Large intestine (tissue), 12 donors: ENCODE data around the gene TAF11L14. TPM values are rescaled to one million over a fixed set of nuclear protein-coding genes. Genes with fewer than 3 reads are reported as not detected.
"Not testable (repeated sequence)": the region's sequence is repeated elsewhere in the genome, so short reads cannot be mapped to it uniquely, and the experiment has no call there.

ENCODE experiments used
- DNase-seq, 2 donors: peaks; one replicate each; pipeline versions ENCODE4 v3.0.0 to v3.0.0-alpha.2; 2013
- H3K27ac ChIP-seq: one replicate; pipeline ENCODE4 v1.5.1; 2013; ENCODE audit warnings: low read length
- H3K27me3 ChIP-seq: 2 replicates; pipeline ENCODE4 v1.6.1; 2013; ENCODE audit warnings: low read length; ENCODE audit not compliant: control insufficient read depth, insufficient read depth
- H3K36me3 ChIP-seq: 2 replicates; pipeline ENCODE4 v1.6.1; 2013; ENCODE audit warnings: low read length; ENCODE audit not compliant: control insufficient read depth, insufficient read depth
- H3K4me1 ChIP-seq: one replicate; pipeline ENCODE4 v1.6.1; 2013; ENCODE audit warnings: low read length; ENCODE audit not compliant: control insufficient read depth, insufficient read depth
- H3K4me3 ChIP-seq: one replicate; pipeline ENCODE4 v1.5.1; 2013; ENCODE audit warnings: low read length
- H3K9me3 ChIP-seq: one replicate; pipeline ENCODE4 v1.6.1; 2013; ENCODE audit warnings: mild to moderate bottlenecking, low read depth, low read length, moderate library complexity; ENCODE audit not compliant: control insufficient read depth
- WGBS: methylation state at CpG from one replicate; pipeline ENCODE4 v1.1.5; 2013; ENCODE audit warnings: low lambda C conversion rate; ENCODE audit not compliant: insufficient coverage; 5-methylcytosine and 5-hydroxymethylcytosine counted together
- long read RNA-seq, 11 donors: transcript quantifications; one replicate each; lab custom pipeline, GENCODE V29; 2026
- polyA plus RNA-seq: library from polyadenylated mRNA; unstranded; fragments of 120-200 nt; gene quantifications from one replicate; pipeline ENCODE4 v1.2.1, GENCODE V29; 2013

TAF11L14 gene
- polyA plus RNA-seq: not detected
- long read RNA-seq, donor 1: 0 reads
- long read RNA-seq, donor 2: 0 reads
- long read RNA-seq, donor 3: 0 reads
- long read RNA-seq, donor 4: 0 reads
- long read RNA-seq, donor 5: 0 reads
- long read RNA-seq, donor 6: 0 reads
- long read RNA-seq, donor 7: 0 reads
- long read RNA-seq, donor 8: 0 reads
- long read RNA-seq, donor 9: 0 reads
- long read RNA-seq, donor 10: 0 reads
- long read RNA-seq, donor 11: 0 reads

DNA sequence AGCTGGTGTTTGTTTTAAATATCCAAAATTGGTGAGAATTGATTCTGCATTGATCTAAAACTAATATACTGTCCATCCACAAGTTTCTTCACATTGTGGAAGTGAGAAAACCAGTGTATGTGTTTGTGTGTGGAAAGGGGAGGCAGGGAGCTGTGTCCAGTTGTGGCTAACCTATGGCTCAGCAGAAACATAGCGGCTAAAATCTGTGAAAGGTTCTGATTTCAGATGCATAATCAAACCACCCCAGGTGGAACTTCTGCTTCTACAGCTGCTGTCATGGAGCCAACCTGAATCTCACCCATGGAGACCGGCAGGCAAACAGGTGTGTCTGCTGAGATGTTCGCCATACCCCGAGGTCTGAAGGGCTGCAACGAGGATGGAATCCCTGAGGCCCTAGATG, at the start of gene TAF11L14:
Gene TAF11L14 (plus strand): TSS at position 301 of the 400 bp plus-strand sequence.
- no peaks in the 10 kb centered on the region for H3K27me3 ChIP-seq
- H3K27ac ChIP-seq: no peak within 1 kb of the TSS
- WGBS: no CpG with 5 or more reads among the region's 5 CpGs
- H3K36me3 ChIP-seq: no peaks in the 10 kb centered on the region
- H3K4me1 ChIP-seq: no peaks in the 10 kb centered on the region
- no peak for DNase-seq
- no peak within 1 kb of the TSS for H3K4me3 ChIP-seq
- peaks cover 3% of the 10 kb centered on the region for H3K9me3 ChIP-seq

GRCh38 chr5:17585658-17586057, 48.6 kb upstream of the TAF11L14 start, which contains the start of gene TAF11L7:
TAF11L7 (minus strand) TSS chr5:17585758.
- WGBS: no CpG with 5 or more reads among the region's 16 CpGs
- not testable (repeated sequence) for H3K4me1 ChIP-seq, H3K27me3 ChIP-seq, H3K9me3 ChIP-seq, H3K36me3 ChIP-seq, H3K4me3 ChIP-seq, DNase-seq, H3K27ac ChIP-seq

GRCh38 chr5:17590860-17591259, 43.4 kb upstream of the TAF11L14 start, which contains the start of gene TAF11L8:
TAF11L8 (minus strand) TSS chr5:17590960.
- not testable (repeated sequence) for H3K27ac ChIP-seq, H3K4me3 ChIP-seq, H3K36me3 ChIP-seq, H3K27me3 ChIP-seq, DNase-seq, H3K9me3 ChIP-seq, H3K4me1 ChIP-seq
- no CpG with 5 or more reads among the region's 16 CpGs for WGBS

DNA sequence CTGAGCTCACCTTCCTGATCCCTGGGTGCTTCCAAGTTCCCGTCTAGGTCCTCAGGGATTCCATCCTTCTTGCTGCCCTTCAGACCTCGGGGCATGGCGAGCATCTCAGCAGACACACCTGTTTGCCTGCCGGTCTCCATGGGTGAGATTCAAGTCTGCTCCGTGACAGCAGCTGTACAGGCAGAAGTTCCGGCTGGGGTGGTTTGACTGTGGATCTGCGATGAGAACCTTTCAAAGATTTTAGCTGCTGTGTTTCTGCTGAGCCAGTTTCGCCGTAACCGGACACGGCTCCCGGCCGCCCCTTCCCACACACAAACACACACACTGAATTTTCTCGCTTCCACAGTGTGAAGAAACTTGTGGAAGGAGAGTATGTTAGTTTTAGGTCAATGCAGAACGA, 40.0 kb upstream of the TAF11L14 start, which contains the start of gene TAF11L9:
Gene TAF11L9 (minus strand): TSS at position 140 of the 400 bp plus-strand sequence.
- H3K27me3 ChIP-seq, H3K36me3 ChIP-seq, H3K27ac ChIP-seq, H3K4me3 ChIP-seq, DNase-seq, H3K4me1 ChIP-seq, H3K9me3 ChIP-seq: not testable (repeated sequence)
- WGBS: no CpG with 5 or more reads among the region's 15 CpGs

- H3K4me3 ChIP-seq, DNase-seq, H3K27ac ChIP-seq, H3K36me3 ChIP-seq, H3K4me1 ChIP-seq, H3K9me3 ChIP-seq, H3K27me3 ChIP-seq: not testable (repeated sequence)
- WGBS: no CpG with 5 or more reads among the region's 15 CpGs
Observed at GRCh38 chr5:17597728-17598127, 36.5 kb upstream of the TAF11L14 start, which contains the start of gene TAF11L10. TAF11L10 (minus strand) TSS chr5:17597828.

DNA sequence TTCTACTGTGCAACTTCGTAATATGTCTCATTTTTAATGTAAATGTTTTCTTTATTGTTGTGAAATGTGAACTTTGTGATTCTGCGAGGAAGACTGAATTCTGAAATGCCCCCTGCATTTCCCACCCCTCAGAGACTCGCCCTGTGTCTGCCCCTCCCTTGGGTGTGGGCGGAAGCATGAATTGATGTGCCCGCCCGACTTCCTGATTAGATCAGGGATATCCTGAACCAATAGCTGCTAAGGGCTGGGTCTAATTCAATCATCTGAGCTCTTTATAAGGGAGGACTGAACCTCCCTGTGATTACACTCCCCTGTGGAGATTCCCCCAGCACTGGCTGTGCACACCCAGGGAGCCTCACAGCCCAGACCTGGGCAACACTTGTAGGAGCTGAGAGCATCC, 30.4 kb upstream of the TAF11L14 start, which contains the start of gene TAF11L11:
Gene TAF11L11 (plus strand): TSS at position 304 of the 400 bp plus-strand sequence.
- WGBS: 100% methylated on average over 1 of the region's 6 CpGs
- H3K9me3 ChIP-seq: not testable (repeated sequence)

DNA sequence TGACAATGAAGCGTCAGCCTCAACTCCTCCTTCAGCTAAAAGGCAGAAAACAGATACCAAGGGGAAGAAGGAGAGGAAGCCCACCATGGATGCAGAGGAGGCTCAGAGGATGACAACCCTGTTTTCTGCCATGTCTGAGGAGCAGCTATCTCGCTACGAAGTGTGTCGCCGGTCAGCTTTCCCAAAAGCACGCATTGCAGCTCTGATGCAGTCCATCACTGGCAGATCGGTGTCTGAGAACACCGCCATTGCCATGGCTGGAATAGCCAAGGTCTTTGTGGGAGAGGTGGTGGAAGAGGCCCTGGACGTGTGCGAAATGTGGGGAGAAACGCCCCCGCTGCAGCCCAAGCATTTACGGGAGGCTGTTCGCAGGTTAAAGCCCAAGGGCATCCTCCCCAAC, 29.3 kb upstream of the TAF11L14 start:
- H3K4me1 ChIP-seq: no peaks in the 10 kb centered on the region
- H3K27me3 ChIP-seq: no peaks in the 10 kb centered on the region
- H3K36me3 ChIP-seq: no peaks in the 10 kb centered on the region
- H3K4me3 ChIP-seq: no peak overlapping the region
- DNase-seq: no peak
- no peak overlapping the region for H3K27ac ChIP-seq
- no CpG with 5 or more reads among the region's 14 CpGs for WGBS
- H3K9me3 ChIP-seq: peaks cover 3% of the 10 kb centered on the region

More for the DNA sequence above, 30.4 kb upstream of the TAF11L14 start, which contains the start of gene TAF11L11:
- H3K27me3 ChIP-seq, H3K36me3 ChIP-seq, H3K4me1 ChIP-seq, H3K27ac ChIP-seq, H3K4me3 ChIP-seq, DNase-seq: not testable (repeated sequence)

DNA sequence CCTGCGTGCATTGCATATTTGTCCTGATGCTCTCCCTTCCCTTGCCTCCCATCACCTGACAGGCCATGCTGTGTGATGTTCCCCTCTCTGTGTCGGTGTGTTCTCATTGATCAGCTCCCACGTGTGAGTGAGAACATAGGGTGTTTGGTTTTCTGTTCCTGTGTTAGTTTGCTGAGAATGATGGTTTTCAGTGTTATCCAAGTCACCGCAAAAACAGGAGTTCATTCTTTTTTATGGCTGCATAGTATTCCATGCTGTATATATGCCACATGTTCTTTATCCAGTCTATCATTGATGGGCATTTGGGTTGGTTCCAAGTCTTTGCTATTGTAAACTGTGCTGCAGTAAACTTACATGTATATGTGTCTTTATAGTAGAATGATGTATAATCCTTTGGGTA, 26.8 kb upstream of the TAF11L14 start:
- no CpG with 5 or more reads among the region's 4 CpGs for WGBS

DNA sequence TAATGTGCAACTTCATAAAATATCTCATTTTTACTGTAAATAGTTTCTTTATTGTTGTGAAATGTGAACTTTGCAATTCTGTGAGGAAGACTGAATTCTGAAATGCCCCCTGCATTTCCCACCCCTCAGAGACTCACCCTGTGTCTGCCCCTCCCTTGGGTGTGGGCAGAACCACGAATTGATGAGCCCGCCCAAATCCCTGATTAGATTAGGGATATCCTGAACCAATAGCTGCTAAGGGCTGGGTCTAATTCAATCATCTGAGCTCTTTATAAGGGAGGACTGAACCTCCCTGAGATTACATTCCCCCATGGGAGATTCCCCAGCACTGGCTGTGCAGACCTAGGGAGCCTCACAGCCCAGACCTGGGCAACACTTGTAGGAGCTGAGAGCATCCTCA, 24.2 kb upstream of the TAF11L14 start, which contains the start of gene TAF11L12:
Gene TAF11L12 (plus strand): TSS at position 301 of the 400 bp plus-strand sequence.
- H3K4me1 ChIP-seq, H3K27ac ChIP-seq, H3K4me3 ChIP-seq, H3K27me3 ChIP-seq, H3K9me3 ChIP-seq, DNase-seq, H3K36me3 ChIP-seq: not testable (repeated sequence)
- no CpG with 5 or more reads among the region's 2 CpGs for WGBS

More for the DNA sequence above, 26.8 kb upstream of the TAF11L14 start:
- not testable (repeated sequence) for H3K9me3 ChIP-seq, H3K27me3 ChIP-seq, H3K4me3 ChIP-seq, H3K4me1 ChIP-seq, H3K27ac ChIP-seq, H3K36me3 ChIP-seq, DNase-seq

GRCh38 chr5:17614872-17615605, 19.2 kb upstream of the TAF11L14 start:
- Histone ChIP-seq H3K27me3 (no peaks in the 10 kb centered on the region), H3K4me3 (no peak overlapping the region), H3K9me3 (peaks cover 6% of the 10 kb centered on the region), H3K27ac (no peak overlapping the region), H3K4me1 (no peaks in the 10 kb centered on the region), H3K36me3 (no peaks in the 10 kb centered on the region)
- WGBS: no CpG with 5 or more reads among the region's 17 CpGs
- no peak for DNase-seq
